Keratinocyte (primary cell): ENCODE data around the gene KRT79. TPM values are rescaled to one million over a fixed set of nuclear protein-coding genes. Genes with fewer than 3 reads are reported as not detected.

Experiments used
- DNase-seq: peaks from one replicate; pipeline ENCODE4 v3.0.0-alpha.2; 2011; ENCODE audit warnings: low read depth, missing footprints, low spot score
- FAIRE-seq: peaks from 2 replicates; lab custom pipeline; 2011; peaks lifted over from hg19 to GRCh38; lab: Jason Lieb, UNC
- H2AFZ ChIP-seq: 2 replicates; pipeline ENCODE4 v1.6.0; 2012; ENCODE audit warnings: low read length, control low read depth, inconsistent platforms; ENCODE audit not compliant: control insufficient read depth
- H3K27ac ChIP-seq: 2 replicates; pipeline ENCODE4 v1.5.1; 2011; ENCODE audit warnings: low read length; ENCODE audit not compliant: control insufficient read depth, insufficient read depth
- H3K27me3 ChIP-seq: 3 replicates; pipeline ENCODE4 v1.6.0; 2011; ENCODE audit warnings: low read length; ENCODE audit not compliant: control insufficient read depth, insufficient read depth; ENCODE audit errors: extremely low read depth
- H3K36me3 ChIP-seq, 2 experiments: 2 replicates in 1 of 2; 3 replicates in 1 of 2; pipeline ENCODE4 v1.5.1; 2011; ENCODE audit warnings: low read length in 2 of 2, mild to moderate bottlenecking in 1 of 2; ENCODE audit not compliant: control insufficient read depth in 2 of 2, insufficient read depth in 2 of 2; ENCODE audit errors: extremely low read depth in 1 of 2
- H3K4me1 ChIP-seq: 3 replicates; pipeline ENCODE4 v1.5.1; 2011; ENCODE audit warnings: low read length; ENCODE audit not compliant: control insufficient read depth, insufficient read depth; ENCODE audit errors: extremely low read depth
- H3K4me2 ChIP-seq: 3 replicates; pipeline ENCODE4 v1.6.0; 2011; ENCODE audit warnings: low read depth, low read length; ENCODE audit not compliant: control insufficient read depth, insufficient read depth; ENCODE audit errors: extremely low read depth
- H3K4me3 ChIP-seq, 3 experiments: fragments of 200-600 bp in 1 of 3; sonication (generic) in 1 of 3; 2 replicates in 2 of 3; 3 replicates in 1 of 3; pipeline ENCODE4 v1.5.1; 2011 to 2016; ENCODE audit warnings: low read length in 3 of 3, mild to moderate bottlenecking in 3 of 3, control low read depth in 2 of 3, inconsistent platforms in 1 of 3, low read depth in 1 of 3, mixed read lengths in 1 of 3, mixed run types in 1 of 3, moderate library complexity in 1 of 3; ENCODE audit not compliant: control insufficient read depth in 2 of 3, insufficient read depth in 2 of 3; ENCODE audit errors: extremely low read depth in 1 of 3
- H3K79me2 ChIP-seq: 2 replicates; pipeline ENCODE4 v1.6.0; 2012; ENCODE audit warnings: low read length; ENCODE audit not compliant: control insufficient read depth, insufficient read depth
- H3K9ac ChIP-seq: 3 replicates; pipeline ENCODE4 v1.6.0; 2011; ENCODE audit warnings: low read length; ENCODE audit not compliant: control insufficient read depth, insufficient read depth; ENCODE audit errors: extremely low read depth
- H3K9me1 ChIP-seq: 3 replicates; pipeline ENCODE4 v1.6.0; 2011; ENCODE audit warnings: low read length; ENCODE audit not compliant: control insufficient read depth, insufficient read depth; ENCODE audit errors: extremely low read depth
- H3K9me3 ChIP-seq: 2 replicates; pipeline ENCODE4 v1.5.1; 2012; ENCODE audit warnings: low read depth, low read length; ENCODE audit not compliant: control insufficient read depth
- H4K20me1 ChIP-seq: 3 replicates; pipeline ENCODE4 v1.6.0; 2011; ENCODE audit warnings: low read length; ENCODE audit not compliant: control insufficient read depth, insufficient read depth; ENCODE audit errors: extremely low read depth
- CTCF ChIP-seq, 3 experiments: IDR thresholded peaks in 1 of 3; conservative IDR thresholded peaks in 1 of 3; optimal IDR thresholded peaks in 1 of 3; 2 replicates in 2 of 3; 3 replicates in 1 of 3; pipeline versions ENCODE3 to v1.5.1; 2011; ENCODE audit warnings: low read length in 3 of 3, mild to moderate bottlenecking in 3 of 3, moderate library complexity in 2 of 3, control low read depth in 1 of 3, inconsistent platforms in 1 of 3; ENCODE audit not compliant: insufficient read depth in 2 of 3; ENCODE audit errors: extremely low read depth in 1 of 3
- EZH2 ChIP-seq: IDR thresholded peaks from one replicate; pipeline ENCODE4 v1.6.1; 2012; ENCODE audit warnings: inconsistent platforms, mild to moderate bottlenecking, low read length, moderate library complexity
- dilution Hi-C: fragments of 300-500 bp; cut with MboI; formaldehyde crosslinking; loops from one replicate; pipeline ENCODE4 v1.7.0; 2020; ENCODE audit warnings: low sequenced_read_pairs; ENCODE audit not compliant: extremely low pct_ligation_motif_present
- polyA plus RNA-seq, 5 experiments: library from polyadenylated mRNA; depleted of rRNA in 3 of 5; stranded (reverse) in 3 of 5; stranded (forward) in 1 of 5; unstranded in 1 of 5; fragments of >200 nt; gene quantifications; 1 replicate in 1 of 5; 2 replicates in 3 of 5; 3 replicates in 1 of 5; pipeline versions ENCODE4 v1.2.1 to v1.2.3, GENCODE V29; 2011 to 2012; ENCODE audit warnings: missing spikeins in 2 of 5, low read depth in 1 of 5, low replicate concordance in 1 of 5

Gene KRT79
- polyA plus RNA-seq, 1 donor (not counting 4 experiments of a cell fraction or from before 2014, with no cell fraction given) = 0.09 TPM

DNA sequence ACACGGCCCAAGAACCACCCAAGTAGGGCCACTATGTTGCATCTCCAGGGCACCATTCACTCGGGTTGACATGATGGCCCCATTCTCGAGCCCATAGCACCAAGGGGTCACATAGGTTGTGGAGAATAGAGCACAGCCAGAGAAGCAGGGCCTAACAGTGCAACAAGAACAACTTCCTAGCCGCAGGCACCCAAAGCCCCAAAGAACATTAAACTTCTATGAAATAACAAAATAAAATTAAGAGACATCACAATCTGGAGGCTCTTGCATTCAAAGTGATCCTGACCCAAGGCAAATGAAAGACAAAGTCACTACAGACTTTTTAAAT lies 22.1 kb downstream of the KRT79 start:
- Histone ChIP-seq H3K4me2 (no peak overlapping the region), H3K4me3 (no peak overlapping the region), H3K27me3 (peaks cover 34% of the 10 kb centered on the region), H3K9ac (no peak overlapping the region), H2AFZ (no peak overlapping the region), H3K4me1 (no peaks in the 10 kb centered on the region), H3K27ac (no peak overlapping the region), H3K36me3 (no peaks in the 10 kb centered on the region), H3K9me3 (no peaks in the 10 kb centered on the region), H4K20me1 (no peaks in the 10 kb centered on the region), H3K79me2 (no peaks in the 10 kb centered on the region), H3K9me1 (no peaks in the 10 kb centered on the region)
- dilution Hi-C loops = no loop called here
- no peak for DNase-seq
- no peak for TF ChIP-seq EZH2
- FAIRE-seq = no peak

GRCh38 chr12:52811191-52812072 lies 22.7 kb downstream of the KRT79 start:
- no peak overlapping the region for H3K4me2 ChIP-seq
- TF ChIP-seq EZH2 = no peak
- TF ChIP-seq CTCF (optimal IDR thresholded peaks at IDR 0.05 in 1 of 3, IDR thresholded peaks at IDR 0.05 in 1 of 3, conservative IDR thresholded peaks at IDR 0.05 in 1 of 3; ENCODE audit: extremely low read depth in 1 of 3, insufficient read depth in 2 of 3, low read length in 3 of 3) = no peak
- no peaks in the 10 kb centered on the region for H4K20me1 ChIP-seq
- no peak overlapping the region for H2AFZ ChIP-seq
- no peak overlapping the region for H3K4me3 ChIP-seq
- H3K9me3 ChIP-seq = no peaks in the 10 kb centered on the region
- H3K27ac ChIP-seq = no peak overlapping the region
- no peaks in the 10 kb centered on the region for H3K79me2 ChIP-seq
- no peak overlapping the region for H3K9ac ChIP-seq
- H3K36me3 ChIP-seq = no peaks in the 10 kb centered on the region
- H3K4me1 ChIP-seq = no peaks in the 10 kb centered on the region
- no peaks in the 10 kb centered on the region for H3K9me1 ChIP-seq
- dilution Hi-C loops = no loop called here
- no peak for FAIRE-seq
- DNase-seq = no peak
- H3K27me3 ChIP-seq = peaks cover 37% of the 10 kb centered on the region
